ENCODE measurements around the gene FA2H.

DNA sequence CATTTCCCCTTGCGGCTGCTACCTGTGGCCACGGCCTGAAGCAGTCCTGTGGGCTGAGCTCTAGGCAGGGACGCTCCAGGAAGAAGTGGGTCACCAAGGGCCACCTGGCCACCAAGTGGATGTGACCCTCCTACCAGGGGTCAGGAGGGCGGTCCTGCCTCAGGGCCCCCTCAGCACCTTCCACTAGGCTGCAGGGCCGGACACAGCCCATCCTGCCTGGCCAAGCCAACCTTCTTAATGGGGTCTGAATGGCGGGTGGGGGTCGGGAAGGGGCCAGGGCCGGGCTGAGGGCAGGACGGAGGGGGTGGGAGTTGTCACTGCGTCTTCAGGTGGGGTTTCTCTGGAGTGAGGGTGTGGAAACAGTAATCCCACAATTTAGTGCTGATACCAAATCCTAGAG lies 60.7 kb downstream of the FA2H start:
- TF ChIP-seq CTCF (IDR thresholded peaks at IDR 0.05; ENCODE audit: insufficient read depth, low read length), result no peak
- no peak for TF ChIP-seq POLR2AphosphoS5 (IDR thresholded peaks at IDR 0.05; ENCODE audit: low read depth)
- no peak for TF ChIP-seq SPI1 (IDR thresholded peaks at IDR 0.05; ENCODE audit: borderline replicate concordance, low read depth)
- TF ChIP-seq, protein P1, sequence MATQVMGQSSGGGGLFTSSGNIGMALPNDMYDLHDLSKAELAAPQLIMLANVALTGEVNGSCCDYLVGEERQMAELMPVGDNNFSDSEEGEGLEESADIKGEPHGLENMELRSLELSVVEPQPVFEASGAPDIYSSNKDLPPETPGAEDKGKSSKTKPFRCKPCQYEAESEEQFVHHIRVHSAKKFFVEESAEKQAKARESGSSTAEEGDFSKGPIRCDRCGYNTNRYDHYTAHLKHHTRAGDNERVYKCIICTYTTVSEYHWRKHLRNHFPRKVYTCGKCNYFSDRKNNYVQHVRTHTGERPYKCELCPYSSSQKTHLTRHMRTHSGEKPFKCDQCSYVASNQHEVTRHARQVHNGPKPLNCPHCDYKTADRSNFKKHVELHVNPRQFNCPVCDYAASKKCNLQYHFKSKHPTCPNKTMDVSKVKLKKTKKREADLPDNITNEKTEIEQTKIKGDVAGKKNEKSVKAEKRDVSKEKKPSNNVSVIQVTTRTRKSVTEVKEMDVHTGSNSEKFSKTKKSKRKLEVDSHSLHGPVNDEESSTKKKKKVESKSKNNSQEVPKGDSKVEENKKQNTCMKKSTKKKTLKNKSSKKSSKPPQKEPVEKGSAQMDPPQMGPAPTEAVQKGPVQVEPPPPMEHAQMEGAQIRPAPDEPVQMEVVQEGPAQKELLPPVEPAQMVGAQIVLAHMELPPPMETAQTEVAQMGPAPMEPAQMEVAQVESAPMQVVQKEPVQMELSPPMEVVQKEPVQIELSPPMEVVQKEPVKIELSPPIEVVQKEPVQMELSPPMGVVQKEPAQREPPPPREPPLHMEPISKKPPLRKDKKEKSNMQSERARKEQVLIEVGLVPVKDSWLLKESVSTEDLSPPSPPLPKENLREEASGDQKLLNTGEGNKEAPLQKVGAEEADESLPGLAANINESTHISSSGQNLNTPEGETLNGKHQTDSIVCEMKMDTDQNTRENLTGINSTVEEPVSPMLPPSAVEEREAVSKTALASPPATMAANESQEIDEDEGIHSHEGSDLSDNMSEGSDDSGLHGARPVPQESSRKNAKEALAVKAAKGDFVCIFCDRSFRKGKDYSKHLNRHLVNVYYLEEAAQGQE (IDR thresholded peaks at IDR 0.05; ENCODE audit: insufficient replicate concordance, low read depth), result no peak
- TF ChIP-seq GABPA (IDR thresholded peaks at IDR 0.05; ENCODE audit: low read depth), result no peak

Data from HL-60 (cell line).